Brain microvascular endothelial cell (primary cell): ENCODE measurements around the gene BOK.
"Not testable (repeated sequence)": the region's sequence is repeated elsewhere in the genome, so short reads cannot be mapped to it uniquely, and the experiment has no call there.

Experiments used
- DNase-seq: peaks from one replicate; pipeline ENCODE4 v3.0.0-alpha.2; 2020
- H3K27ac ChIP-seq: fragments of 250-450 bp; sonication (Bioruptor Pico); 2 replicates; pipeline ENCODE4 v1.5.1; 2020; ENCODE audit warnings: mild to moderate bottlenecking, moderate library complexity
- H3K27me3 ChIP-seq: fragments of 250-450 bp; sonication (Bioruptor Pico); replicated peaks from 2 replicates; pipeline ENCODE4 v1.5.1; 2020; ENCODE audit warnings: mild to moderate bottlenecking
- H3K36me3 ChIP-seq: fragments of 250-450 bp; sonication (Bioruptor Pico); replicated peaks from 2 replicates; pipeline ENCODE4 v1.5.1; 2020; ENCODE audit warnings: mild to moderate bottlenecking
- H3K4me3 ChIP-seq: 2 replicates; pipeline ENCODE4 v1.5.1; 2011; ENCODE audit warnings: low read depth, mild to moderate bottlenecking, control low read depth, low read length, moderate library complexity
- CTCF ChIP-seq: IDR thresholded peaks from 2 replicates; pipeline ENCODE4 v1.5.1; 2011; ENCODE audit warnings: low read depth, mild to moderate bottlenecking, moderate library complexity, low read length, control low read depth, inconsistent platforms; ENCODE audit errors: missing control alignments
- in situ Hi-C: cut with HindIII; loops from 2 replicates; pipeline ENCODE4 v1.10.0; 2017; ENCODE audit warnings: low sequenced_read_pairs, low pct_ligation_motif_present

BOK gene

GRCh38 chr2:241571821-241572620 is 13.5 kb downstream of the BOK start:
- Histone ChIP-seq H3K27me3 (no peaks in the 10 kb centered on the region), H3K27ac (no peak overlapping the region), H3K4me3 (no peak overlapping the region), H3K36me3 (peaks cover 2% of the 10 kb centered on the region)
- in situ Hi-C loops, result no loop called here
- no peak for DNase-seq
- no peak for TF ChIP-seq CTCF

GRCh38 chr2:241572915-241573651 is 14.5 kb downstream of the BOK start:
- in situ Hi-C loops, H3K4me3 ChIP-seq, H3K27ac ChIP-seq, H3K36me3 ChIP-seq, DNase-seq, H3K27me3 ChIP-seq: not testable (repeated sequence)

GRCh38 chr2:241573741-241574140 is 15.2 kb downstream of the BOK start:
- in situ Hi-C loops, result no loop called here
- H3K4me3 ChIP-seq, result no peak overlapping the region
- no peaks in the 10 kb centered on the region for H3K27me3 ChIP-seq
- no peak overlapping the region for H3K27ac ChIP-seq
- no peak for DNase-seq
- TF ChIP-seq CTCF, result no peak
- peaks cover 2% of the 10 kb centered on the region for H3K36me3 ChIP-seq

- no peak for DNase-seq
- Histone ChIP-seq H3K4me3 (no peak overlapping the region), H3K27me3 (no peaks in the 10 kb centered on the region), H3K36me3 (peaks cover 2% of the 10 kb centered on the region), H3K27ac (no peak overlapping the region)
- in situ Hi-C loops, result no loop called here
- no peak for TF ChIP-seq CTCF
Measured at GRCh38 chr2:241574911-241575623, 16.5 kb downstream of the BOK start.

- no peak overlapping the region for H3K27ac ChIP-seq
- DNase-seq, result no peak
- no peaks in the 10 kb centered on the region for H3K27me3 ChIP-seq
- in situ Hi-C loops, result no loop called here
- no peak overlapping the region for H3K4me3 ChIP-seq
- peaks cover 2% of the 10 kb centered on the region for H3K36me3 ChIP-seq
- TF ChIP-seq CTCF, result no peak
Measured at GRCh38 chr2:241575624-241576292, 17.2 kb downstream of the BOK start.
